ENCODE measurements around the gene ARHGAP4. TPM values are rescaled to one million over a fixed set of nuclear protein-coding genes. Genes with fewer than 3 reads are reported as not detected.

Gene ARHGAP4
- total RNA-seq: 69.8 TPM
- long read RNA-seq, transcript ARHGAP4-201 (22 exons, 3,235 nt): major isoform, 58 of 156 reads
- long read RNA-seq, partial matches to known transcripts: 38 of 156 reads
- long read RNA-seq, other reads (novel, unspliced or antisense): 56 of 156 reads

DNA sequence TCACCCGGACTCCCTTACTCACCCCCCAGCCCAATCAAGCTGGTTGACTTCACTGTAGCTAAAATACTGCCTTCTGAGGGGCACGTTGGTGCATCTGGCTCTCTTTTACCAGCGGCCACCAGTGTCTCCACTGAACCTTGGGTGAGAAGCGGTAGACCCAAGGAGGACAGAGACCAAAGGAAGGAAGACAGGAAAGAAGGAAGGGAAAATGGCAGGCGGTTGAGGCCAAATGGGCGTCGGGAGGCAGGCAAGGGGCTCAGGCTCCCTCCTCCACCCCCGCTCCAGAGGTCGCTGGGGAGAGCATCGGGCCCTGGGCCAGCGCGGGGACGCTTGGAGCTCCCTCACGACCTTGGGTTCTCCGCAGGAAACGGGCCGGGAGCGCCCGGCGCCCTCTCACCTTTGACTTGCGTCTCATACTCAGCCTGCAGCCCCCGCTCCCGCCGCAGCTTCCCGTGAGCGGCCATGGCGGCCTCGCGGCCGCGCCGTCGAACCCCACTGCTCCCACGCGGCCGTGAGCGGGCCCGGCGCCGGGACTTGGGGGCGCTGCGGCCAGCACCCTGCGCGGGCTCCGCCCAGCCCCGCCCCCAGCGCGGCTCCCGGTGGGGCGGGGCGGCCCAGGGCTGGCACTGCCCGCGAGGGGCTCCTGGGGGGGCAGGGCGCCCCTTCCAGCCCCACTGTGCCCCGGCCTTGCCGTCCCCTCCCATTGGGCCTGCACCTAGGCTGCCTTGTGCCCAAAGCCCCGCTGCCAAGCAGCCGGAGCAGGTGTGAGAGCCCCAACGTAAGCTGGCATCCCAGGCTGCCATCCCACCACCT is at the start of gene ARHGAP4:
Gene ARHGAP4, minus strand, starts transcription at position 526 of the 813 bp plus-strand sequence. Its CDS starts 62 bp downstream, at position 464.
- TF ChIP-seq, protein P1, sequence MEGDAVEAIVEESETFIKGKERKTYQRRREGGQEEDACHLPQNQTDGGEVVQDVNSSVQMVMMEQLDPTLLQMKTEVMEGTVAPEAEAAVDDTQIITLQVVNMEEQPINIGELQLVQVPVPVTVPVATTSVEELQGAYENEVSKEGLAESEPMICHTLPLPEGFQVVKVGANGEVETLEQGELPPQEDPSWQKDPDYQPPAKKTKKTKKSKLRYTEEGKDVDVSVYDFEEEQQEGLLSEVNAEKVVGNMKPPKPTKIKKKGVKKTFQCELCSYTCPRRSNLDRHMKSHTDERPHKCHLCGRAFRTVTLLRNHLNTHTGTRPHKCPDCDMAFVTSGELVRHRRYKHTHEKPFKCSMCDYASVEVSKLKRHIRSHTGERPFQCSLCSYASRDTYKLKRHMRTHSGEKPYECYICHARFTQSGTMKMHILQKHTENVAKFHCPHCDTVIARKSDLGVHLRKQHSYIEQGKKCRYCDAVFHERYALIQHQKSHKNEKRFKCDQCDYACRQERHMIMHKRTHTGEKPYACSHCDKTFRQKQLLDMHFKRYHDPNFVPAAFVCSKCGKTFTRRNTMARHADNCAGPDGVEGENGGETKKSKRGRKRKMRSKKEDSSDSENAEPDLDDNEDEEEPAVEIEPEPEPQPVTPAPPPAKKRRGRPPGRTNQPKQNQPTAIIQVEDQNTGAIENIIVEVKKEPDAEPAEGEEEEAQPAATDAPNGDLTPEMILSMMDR (IDR thresholded peaks at IDR 0.05): no peak
- H3K4me3 ChIP-seq: peak within 1 kb of the TSS; percentile 60

GRCh38 chrX:153974726-153975286 is 48.7 kb upstream of the ARHGAP4 start:
- H3K4me1 ChIP-seq: peaks cover 12% of the 10 kb centered on the region
- no peak overlapping the region for H3K27ac ChIP-seq
- no peaks in the 10 kb centered on the region for H3K9me3 ChIP-seq
- intact Hi-C loops (cut with DNase I): no loop called here
- no peaks in the 10 kb centered on the region for H3K27me3 ChIP-seq
- ATAC-seq (no peak), DNase-seq (no peak)
- TF ChIP-seq, protein P1 (IDR thresholded peaks at IDR 0.05): no peak
- no peaks in the 10 kb centered on the region for H3K36me3 ChIP-seq
- no peak overlapping the region for H3K4me3 ChIP-seq

More for the DNA sequence above, at the start of gene ARHGAP4:
- ATAC-seq (peak; percentile 12), DNase-seq (peak; percentile 71)
- peak within 1 kb of the TSS; percentile 92 for H3K27ac ChIP-seq
- H3K4me1 ChIP-seq: peaks cover 18% of the 10 kb centered on the region
- peaks cover under 1% of the 10 kb centered on the region for H3K36me3 ChIP-seq
- no peaks in the 10 kb centered on the region for H3K9me3 ChIP-seq
- no peaks in the 10 kb centered on the region for H3K27me3 ChIP-seq
- intact Hi-C loops (cut with DNase I): no loop called here

- Histone ChIP-seq H3K9me3 (no peaks in the 10 kb centered on the region), H3K4me1 (peaks cover 13% of the 10 kb centered on the region), H3K4me3 (peak overlapping the region; percentile 56), H3K27ac (peak overlapping the region; percentile 98), H3K27me3 (no peaks in the 10 kb centered on the region), H3K36me3 (no peaks in the 10 kb centered on the region)
- ATAC-seq (no peak), DNase-seq (no peak)
- TF ChIP-seq, protein P1 (IDR thresholded peaks at IDR 0.05): no peak
- intact Hi-C loops (cut with DNase I): no loop called here
Observed at GRCh38 chrX:153974003-153974725, 48.1 kb upstream of the ARHGAP4 start.

GRCh38 chrX:153973127-153974002 is 47.3 kb upstream of the ARHGAP4 start:
- TF ChIP-seq, protein P1 (IDR thresholded peaks at IDR 0.05): no peak

More at GRCh38 chrX:153973127-153974002, 47.3 kb upstream of the ARHGAP4 start:
- Histone ChIP-seq H3K36me3 (no peaks in the 10 kb centered on the region), H3K27ac (peak overlapping the region; percentile 98), H3K4me1 (peaks cover 20% of the 10 kb centered on the region), H3K9me3 (no peaks in the 10 kb centered on the region), H3K27me3 (no peaks in the 10 kb centered on the region), H3K4me3 (peak overlapping the region; percentile 56)
- no peak for ATAC-seq
- no peak for DNase-seq
- intact Hi-C loops (cut with DNase I): no loop called here

Data from upper lobe of right lung (tissue), 1 donor.